BJ (cell line): ENCODE results near the gene ELP5. TPM values are rescaled to one million over a fixed set of nuclear protein-coding genes. Genes with fewer than 3 reads are reported as not detected.

Source experiments
- CTCF ChIA-PET: fragments of 350-600 bp; formaldehyde crosslinking; extraction: SDS; loops from one replicate; lab custom pipeline; 2021; ENCODE audit warnings: antibody characterized with exemption, inconsistent platforms; lab: Yijun Ruan, JAX
- POLR2A ChIA-PET: fragments of 300-600 bp; sonication (Branson Sonifier 250); formaldehyde crosslinking; extraction: SDS; loops from one replicate; lab custom pipeline; 2021; ENCODE audit warnings: antibody characterized with exemption; lab: Charles Lee
- DNase-seq: peaks from one replicate; pipeline ENCODE4 v3.0.0-alpha.2; 2011; ENCODE audit warnings: low read depth
- H3K27me3 ChIP-seq: 2 replicates; pipeline ENCODE4 v1.6.0; 2011; ENCODE audit warnings: low read length; ENCODE audit not compliant: control insufficient read depth, insufficient read depth
- H3K36me3 ChIP-seq: 2 replicates; pipeline ENCODE4 v1.5.1; 2011; ENCODE audit warnings: low read length; ENCODE audit not compliant: control insufficient read depth, insufficient read depth
- H3K4me3 ChIP-seq: 2 replicates; pipeline ENCODE4 v1.5.1; 2011; ENCODE audit warnings: low read depth, mild to moderate bottlenecking, control low read depth, low read length
- CTCF ChIP-seq: IDR thresholded peaks from 2 replicates; pipeline ENCODE4 v1.5.1; 2011; ENCODE audit warnings: low read depth, mild to moderate bottlenecking, control low read depth, inconsistent platforms, low read length, moderate library complexity; ENCODE audit not compliant: insufficient read depth
- polyA plus RNA-seq: library from polyadenylated mRNA; depleted of rRNA; stranded (reverse); fragments of >200 nt; gene quantifications from 2 replicates; pipeline ENCODE4 v1.2.3, GENCODE V29; 2011

The ELP5 gene
- polyA plus RNA-seq, 1 experiment: 35.6 TPM

- no peak for DNase-seq
- TF ChIP-seq CTCF: no peak
- Histone ChIP-seq H3K36me3 (peaks cover 15% of the 10 kb centered on the region), H3K4me3 (no peak overlapping the region), H3K27me3 (no peaks in the 10 kb centered on the region)
- POLR2A ChIA-PET: no interaction called here
- CTCF ChIA-PET: interaction anchor here (1.1 to 2.1 kb wide), 2 partner anchors 15 to 325 kb away, joined by 4 to 6 read pairs; no protein-coding TSS in a partner anchor
Observed at GRCh38 chr17:7235693-7236665, 16.0 kb upstream of the ELP5 start.

- ChIA-PET CTCF (interaction anchor here (1.1 to 3.6 kb wide), 2 partner anchors 59 to 324 kb away, joined by 4 to 19 read pairs; no protein-coding TSS in a partner anchor), POLR2A (no interaction called here)
- Histone ChIP-seq H3K4me3 (no peak overlapping the region), H3K27me3 (no peaks in the 10 kb centered on the region), H3K36me3 (peaks cover 15% of the 10 kb centered on the region)
- no peak for TF ChIP-seq CTCF
- no peak for DNase-seq
Observed at GRCh38 chr17:7236808-7237207, 15.2 kb upstream of the ELP5 start.

GRCh38 chr17:7237266-7237760 lies 14.7 kb upstream of the ELP5 start:
- Histone ChIP-seq H3K27me3 (no peaks in the 10 kb centered on the region), H3K4me3 (peak overlapping the region; percentile 97), H3K36me3 (peaks cover 15% of the 10 kb centered on the region)
- POLR2A ChIA-PET: interaction anchor here (0.9 kb wide), 1 partner anchor 17 kb away, joined by 4 read pairs; the partner anchor contains the start of genes ACADVL and DLG4
- TF ChIP-seq CTCF: no peak
- CTCF ChIA-PET: interaction anchor here (1.0 to 3.6 kb wide), 2 partner anchors 17 to 59 kb away, joined by 3 to 19 read pairs; no protein-coding TSS in a partner anchor
- DNase-seq: no peak

DNA sequence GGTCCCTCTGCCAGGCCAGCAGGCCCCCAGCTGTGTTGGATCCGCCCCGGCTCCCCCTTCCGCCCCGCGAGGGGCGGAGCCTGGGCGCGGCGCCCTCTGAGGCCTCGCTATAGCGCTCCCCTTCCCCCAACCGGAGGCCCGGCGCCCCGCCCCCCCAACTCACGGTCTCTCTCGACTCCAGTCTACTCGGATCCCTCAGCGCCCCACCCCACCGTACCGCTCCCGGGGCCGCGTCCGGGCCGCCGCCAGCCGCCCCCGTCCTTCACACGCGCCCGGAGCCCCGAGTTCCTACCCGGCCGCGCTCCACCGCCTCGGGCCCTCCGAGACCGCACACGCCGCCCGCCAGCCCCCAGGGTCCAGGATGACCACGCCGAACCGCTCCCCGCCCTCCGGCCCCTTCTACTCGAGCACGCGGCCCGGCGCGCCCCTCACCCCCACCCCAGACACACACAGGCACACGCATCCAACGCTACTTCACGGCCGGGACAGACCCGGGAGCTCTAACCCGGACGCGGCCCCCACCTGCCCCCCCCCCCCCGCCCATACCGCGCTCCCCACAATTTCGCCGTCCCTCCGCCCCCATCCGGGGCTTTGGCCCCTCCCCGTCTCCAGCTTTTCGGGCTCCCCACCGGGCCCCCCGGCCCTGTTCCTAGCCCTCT lies 14.1 kb upstream of the ELP5 start:
- no peak for TF ChIP-seq CTCF
- ChIA-PET POLR2A (interaction anchor here (0.6 to 1.0 kb wide), 5 partner anchors 16 to 1834 kb away, joined by 3 to 14 read pairs (median 4); partner anchors contain the start of genes ACADVL and DLG4), CTCF (interaction anchor here (0.7 to 3.6 kb wide), 5 partner anchors 17 to 322 kb away, joined by 3 to 19 read pairs (median 3); no protein-coding TSS in a partner anchor)
- H3K36me3 ChIP-seq: peaks cover 15% of the 10 kb centered on the region
- H3K4me3 ChIP-seq: peak overlapping the region; percentile 97
- no peaks in the 10 kb centered on the region for H3K27me3 ChIP-seq
- DNase-seq: no peak
